KMS-11 (cell line): ENCODE data around the gene BCOR.

ENCODE experiments used
- H2AFZ ChIP-seq: fragments of 200-600 bp; sonication (generic); 2 replicates; pipeline ENCODE4 v1.6.1; 2016; ENCODE audit warnings: antibody characterized with exemption, mixed run types, low read depth
- H3K27ac ChIP-seq: fragments of 200-600 bp; sonication (generic); 2 replicates; pipeline ENCODE4 v1.6.1; 2016; ENCODE audit warnings: mild to moderate bottlenecking, mixed run types
- H3K27me3 ChIP-seq: fragments of 200-600 bp; sonication (generic); 2 replicates; pipeline ENCODE4 v1.6.1; 2017; ENCODE audit warnings: mild to moderate bottlenecking, low read depth, mixed run types, moderate library complexity; ENCODE audit not compliant: insufficient read depth
- H3K36me3 ChIP-seq: fragments of 200-600 bp; sonication (generic); 2 replicates; pipeline ENCODE4 v1.6.1; 2017; ENCODE audit warnings: mild to moderate bottlenecking, mixed run types; ENCODE audit not compliant: insufficient read depth
- H3K4me1 ChIP-seq: fragments of 200-600 bp; sonication (generic); 2 replicates; pipeline ENCODE4 v1.6.1; 2016; ENCODE audit warnings: mild to moderate bottlenecking, low read depth, mixed run types; ENCODE audit not compliant: poor library complexity, severe bottlenecking
- H3K4me2 ChIP-seq: fragments of 200-600 bp; sonication (generic); 2 replicates; pipeline ENCODE4 v1.7.0; 2016; ENCODE audit warnings: mild to moderate bottlenecking, mixed run types
- H3K4me3 ChIP-seq: fragments of 200-600 bp; sonication (generic); IDR thresholded peaks from 2 replicates; pipeline ENCODE4 v1.6.1; 2017; ENCODE audit warnings: low read depth, low read length, mixed read lengths; ENCODE audit not compliant: insufficient read depth
- H3K79me2 ChIP-seq: fragments of 200-600 bp; sonication (generic); 2 replicates; pipeline ENCODE4 v1.6.1; 2016; ENCODE audit warnings: low read depth, mixed run types; ENCODE audit not compliant: insufficient read depth
- H3K9ac ChIP-seq: fragments of 200-600 bp; sonication (generic); 2 replicates; pipeline ENCODE4 v1.6.1; 2016; ENCODE audit warnings: mild to moderate bottlenecking, mixed run types
- H4K20me1 ChIP-seq: fragments of 200-600 bp; sonication (generic); 2 replicates; pipeline ENCODE4 v1.6.1; 2016; ENCODE audit warnings: mild to moderate bottlenecking, mixed run types; ENCODE audit not compliant: insufficient read depth
- CTCF ChIP-seq: fragments of 200-600 bp; sonication (generic); conservative IDR thresholded peaks from 2 replicates; pipeline ENCODE4 v1.6.1; 2017; ENCODE audit warnings: low read depth, mild to moderate bottlenecking, antibody characterized with exemption, low read length, moderate library complexity, mixed read lengths

Gene BCOR

GRCh38 chrX:40091691-40092421 is 5.9 kb downstream of the BCOR start:
- H3K4me2 ChIP-seq, result no peak overlapping the region
- peaks cover 97% of the 10 kb centered on the region for H3K79me2 ChIP-seq
- H2AFZ ChIP-seq, result no peak overlapping the region
- no peak overlapping the region for H3K27ac ChIP-seq
- no peak overlapping the region for H3K4me3 ChIP-seq
- no peaks in the 10 kb centered on the region for H3K27me3 ChIP-seq
- no peak for TF ChIP-seq CTCF
- peaks cover 22% of the 10 kb centered on the region for H3K4me1 ChIP-seq
- peaks cover 63% of the 10 kb centered on the region for H4K20me1 ChIP-seq
- no peak overlapping the region for H3K9ac ChIP-seq
- H3K36me3 ChIP-seq, result no peaks in the 10 kb centered on the region

- no peak for TF ChIP-seq CTCF
- Histone ChIP-seq H3K4me2 (no peak overlapping the region), H3K27me3 (no peaks in the 10 kb centered on the region), H3K4me1 (peaks cover 24% of the 10 kb centered on the region), H3K36me3 (no peaks in the 10 kb centered on the region), H3K9ac (no peak overlapping the region), H2AFZ (no peak overlapping the region), H4K20me1 (peaks cover 72% of the 10 kb centered on the region), H3K4me3 (no peak overlapping the region), H3K27ac (no peak overlapping the region), H3K79me2 (peaks cover 100% of the 10 kb centered on the region)
Measured at GRCh38 chrX:40090961-40091360, 6.8 kb downstream of the BCOR start.

- H3K27ac ChIP-seq, result no peak overlapping the region
- H3K4me2 ChIP-seq, result no peak overlapping the region
- H4K20me1 ChIP-seq, result peaks cover 76% of the 10 kb centered on the region
- H3K79me2 ChIP-seq, result peaks cover 100% of the 10 kb centered on the region
- no peaks in the 10 kb centered on the region for H3K36me3 ChIP-seq
- no peak for TF ChIP-seq CTCF
- H2AFZ ChIP-seq, result no peak overlapping the region
- no peak overlapping the region for H3K9ac ChIP-seq
- H3K4me1 ChIP-seq, result peaks cover 26% of the 10 kb centered on the region
- no peaks in the 10 kb centered on the region for H3K27me3 ChIP-seq
- H3K4me3 ChIP-seq, result no peak overlapping the region
Measured at GRCh38 chrX:40090050-40090804, 7.5 kb downstream of the BCOR start.

- Histone ChIP-seq H3K27me3 (no peaks in the 10 kb centered on the region), H3K4me3 (no peak overlapping the region), H3K9ac (no peak overlapping the region), H4K20me1 (peaks cover 73% of the 10 kb centered on the region), H2AFZ (no peak overlapping the region), H3K4me1 (peaks cover 33% of the 10 kb centered on the region), H3K4me2 (no peak overlapping the region), H3K36me3 (no peaks in the 10 kb centered on the region), H3K27ac (no peak overlapping the region), H3K79me2 (peaks cover 98% of the 10 kb centered on the region)
- TF ChIP-seq CTCF, result no peak
Measured at GRCh38 chrX:40088803-40089540, 8.8 kb downstream of the BCOR start.
